ENCODE results near the gene PEAK1. TPM values are rescaled to one million over a fixed set of nuclear protein-coding genes. Genes with fewer than 3 reads are reported as not detected.

The PEAK1 gene
- total RNA-seq, 1 experiment from 2014 or later, result 13.8 TPM

GRCh38 chr15:77466521-77466920, 46.6 kb upstream of the PEAK1 start:
- Histone ChIP-seq H3K9ac (ENCODE audit: low read length) (no peak overlapping the region), H3K4me1 (ENCODE audit: insufficient read depth, low read length) (no peaks in the 10 kb centered on the region), H3K27me3 (ENCODE audit: low read length) (no peaks in the 10 kb centered on the region), H3K9me2 (replicated peaks; ENCODE audit: low read length) (no peaks in the 10 kb centered on the region), H3K27ac (ENCODE audit: low read length) (no peak overlapping the region), H3K79me2 (ENCODE audit: low read length) (no peaks in the 10 kb centered on the region), H3F3A (ENCODE audit: low read length, unreplicated experiment) (no peaks in the 10 kb centered on the region), H2AFZ (ENCODE audit: low read length) (no peak overlapping the region), H3K4me2 (ENCODE audit: low read length) (no peak overlapping the region), H3K36me3 (ENCODE audit: low read depth, low read length) (peaks cover 20% of the 10 kb centered on the region; the same call in 1 of the 2 replicates), H3K9me3 (ENCODE audit: low read length) (no peaks in the 10 kb centered on the region), H3K4me3 (ENCODE audit: low read length) (no peak overlapping the region), H4K20me1 (ENCODE audit: low read length) (0 out of 2 replicates have a peak, but pooled peaks cover 8% of the 10 kb centered on the region)
- BruUV-seq (replicated peaks), result no TSS peak
- DNase-seq (no peak), ATAC-seq (no peak)
- TF ChIP-seq CTCF (conservative IDR thresholded peaks at IDR 0.05; ENCODE audit: low read depth, low read length), result no peak
- TF ChIP-seq EZH2 (IDR thresholded peaks at IDR 0.05; ENCODE audit: low read length, unreplicated experiment), result no peak
- no peak for TF ChIP-seq EZH2phosphoT487 (IDR thresholded peaks at IDR 0.05; ENCODE audit: borderline replicate concordance, low read length)
- POLR2A ChIA-PET (ENCODE audit: unreplicated experiment), result no interaction called here
- CTCF ChIA-PET, result no interaction called here
- intact Hi-C loops (cut with micrococcal nuclease), result no loop called here

GRCh38 chr15:77464129-77464865, 44.4 kb upstream of the PEAK1 start:
- H3K27ac ChIP-seq (ENCODE audit: low read length), result no peak overlapping the region
- no peak overlapping the region for H3K9ac ChIP-seq (ENCODE audit: low read length)
- TF ChIP-seq EZH2phosphoT487 (IDR thresholded peaks at IDR 0.05; ENCODE audit: borderline replicate concordance, low read length), result no peak
- no peak for TF ChIP-seq EZH2 (IDR thresholded peaks at IDR 0.05; ENCODE audit: low read length, unreplicated experiment)
- TF ChIP-seq CTCF (conservative IDR thresholded peaks at IDR 0.05; ENCODE audit: low read depth, low read length), result no peak
- POLR2A ChIA-PET (ENCODE audit: unreplicated experiment), result no interaction called here
- no peak overlapping the region for H2AFZ ChIP-seq (ENCODE audit: low read length)
- H3K27me3 ChIP-seq (ENCODE audit: low read length), result no peaks in the 10 kb centered on the region
- no peaks in the 10 kb centered on the region for H3F3A ChIP-seq (ENCODE audit: low read length, unreplicated experiment)
- BruUV-seq (replicated peaks), result no TSS peak
- peaks cover 17% of the 10 kb centered on the region; the same call in 1 of the 2 replicates for H3K36me3 ChIP-seq (ENCODE audit: low read depth, low read length)
- H4K20me1 ChIP-seq (ENCODE audit: low read length), result 0 out of 2 replicates have a peak, but pooled peaks cover 8% of the 10 kb centered on the region
- ATAC-seq, result no peak
- no peak overlapping the region for H3K4me3 ChIP-seq (ENCODE audit: low read length)
- H3K4me1 ChIP-seq (ENCODE audit: insufficient read depth, low read length), result no peaks in the 10 kb centered on the region
- H3K4me2 ChIP-seq (ENCODE audit: low read length), result no peak overlapping the region
- no peak for DNase-seq
- CTCF ChIA-PET, result no interaction called here
- no peaks in the 10 kb centered on the region for H3K9me2 ChIP-seq (replicated peaks; ENCODE audit: low read length)
- no peaks in the 10 kb centered on the region for H3K9me3 ChIP-seq (ENCODE audit: low read length)
- no peaks in the 10 kb centered on the region for H3K79me2 ChIP-seq (ENCODE audit: low read length)
- intact Hi-C loops (cut with micrococcal nuclease), result no loop called here

- no peak for ATAC-seq
- 0 out of 2 replicates have a peak, but pooled peaks cover 8% of the 10 kb centered on the region for H4K20me1 ChIP-seq (ENCODE audit: low read length)
- no peaks in the 10 kb centered on the region for H3K79me2 ChIP-seq (ENCODE audit: low read length)
- H3K4me1 ChIP-seq (ENCODE audit: insufficient read depth, low read length), result peaks cover 13% of the 10 kb centered on the region
- no peak overlapping the region for H3K27ac ChIP-seq (ENCODE audit: low read length)
- H2AFZ ChIP-seq (ENCODE audit: low read length), result no peak overlapping the region
- peaks cover 16% of the 10 kb centered on the region; the same call in 1 of the 2 replicates for H3K36me3 ChIP-seq (ENCODE audit: low read depth, low read length)
- ChIA-PET POLR2A (ENCODE audit: unreplicated experiment) (no interaction called here), CTCF (no interaction called here)
- no TSS peak for BruUV-seq (replicated peaks)
- no peaks in the 10 kb centered on the region for H3F3A ChIP-seq (ENCODE audit: low read length, unreplicated experiment)
- no peaks in the 10 kb centered on the region for H3K9me3 ChIP-seq (ENCODE audit: low read length)
- H3K4me3 ChIP-seq (ENCODE audit: low read length), result no peak overlapping the region
- intact Hi-C loops (cut with micrococcal nuclease), result no loop called here
- H3K9ac ChIP-seq (ENCODE audit: low read length), result no peak overlapping the region
- no peak for DNase-seq
- H3K4me2 ChIP-seq (ENCODE audit: low read length), result no peak overlapping the region
- H3K9me2 ChIP-seq (replicated peaks; ENCODE audit: low read length), result no peaks in the 10 kb centered on the region
- TF ChIP-seq EZH2phosphoT487 (IDR thresholded peaks at IDR 0.05; ENCODE audit: borderline replicate concordance, low read length), result no peak
- TF ChIP-seq EZH2 (IDR thresholded peaks at IDR 0.05; ENCODE audit: low read length, unreplicated experiment), result no peak
- no peak for TF ChIP-seq CTCF (conservative IDR thresholded peaks at IDR 0.05; ENCODE audit: low read depth, low read length)
- H3K27me3 ChIP-seq (ENCODE audit: low read length), result no peaks in the 10 kb centered on the region
Measured at GRCh38 chr15:77461486-77461885, 41.6 kb upstream of the PEAK1 start.

Measured in PC-3 (cell line).